HG02759 (cell line): ENCODE measurements around the gene HNRNPA1L2.
A peak's percentile ranks its signal among the peaks of the same experiment; 100 is the strongest.
"Not testable (repeated sequence)": the region's sequence is repeated elsewhere in the genome, so short reads cannot be mapped to it uniquely, and the experiment has no call there.

ENCODE experiments used
- ATAC-seq: cut with Tn5 transposase; IDR thresholded peaks from one replicate; pipeline ENCODE4 v1.9.1; 2021; ENCODE audit warnings: mild to moderate bottlenecking, moderate library complexity; ENCODE audit not compliant: unreplicated experiment

The HNRNPA1L2 gene

DNA sequence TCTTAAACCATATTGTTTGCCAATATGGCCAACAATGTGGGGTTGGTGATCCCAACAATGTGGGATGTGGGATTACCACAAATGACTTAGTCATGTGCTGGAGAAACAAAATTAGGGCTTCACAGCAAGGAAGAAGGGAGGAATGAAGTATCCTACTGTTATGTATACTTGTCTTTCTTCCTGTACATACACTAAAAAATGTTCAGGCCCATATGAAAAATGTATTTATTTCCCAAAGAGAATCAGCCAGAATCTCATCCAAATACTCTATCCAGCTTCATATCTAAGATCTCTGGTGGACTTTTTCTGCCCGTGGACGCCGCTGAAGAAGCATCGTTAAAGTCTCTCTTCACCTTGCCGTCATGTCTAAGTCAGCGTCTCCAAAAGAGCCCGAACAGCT, at the start of gene HNRNPA1L2:
Gene HNRNPA1L2 (plus strand): TSS at position 301 of the 400 bp plus-strand sequence. CDS start 62 bp downstream, at position 363.
- no peak for ATAC-seq

DNA sequence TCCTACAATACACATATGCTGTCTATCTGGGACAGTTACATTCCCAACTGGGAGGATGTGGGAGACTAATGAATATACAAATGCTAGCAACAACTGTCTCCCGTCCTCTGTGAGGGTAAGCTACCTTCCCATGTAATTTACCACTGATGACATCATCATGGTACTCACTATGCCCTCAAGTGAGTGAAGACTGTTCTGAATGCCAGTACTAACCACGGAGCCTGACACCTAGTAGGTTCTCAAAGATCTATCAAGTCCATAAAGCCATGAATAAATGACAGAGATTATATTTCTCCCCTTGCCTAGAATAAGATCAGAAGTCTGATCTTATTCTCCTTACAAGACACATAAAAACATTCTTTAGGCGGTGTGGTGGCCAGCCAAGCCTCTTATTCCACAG, 49.1 kb upstream of the HNRNPA1L2 start:
- ATAC-seq = not testable (repeated sequence)

DNA sequence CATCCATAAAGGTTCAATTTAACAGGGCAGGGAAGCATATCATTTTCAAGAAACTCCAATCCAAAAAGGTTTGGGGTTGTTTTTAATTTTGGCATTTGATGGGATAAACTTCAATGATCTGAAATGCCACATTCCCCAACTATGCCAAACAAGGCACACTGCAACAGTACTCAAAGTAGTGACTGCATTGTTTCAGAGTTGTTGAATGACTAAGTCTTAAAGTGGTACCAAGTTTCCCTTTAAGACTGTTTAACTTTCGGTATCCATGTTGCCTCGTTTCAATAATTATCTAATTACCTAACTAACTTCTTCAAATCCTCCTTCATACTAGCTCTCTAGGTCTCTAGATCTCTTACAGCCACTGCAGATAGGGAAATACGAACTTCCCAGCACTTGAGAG, 48.4 kb upstream of the HNRNPA1L2 start:
- not testable (repeated sequence) for ATAC-seq

DNA sequence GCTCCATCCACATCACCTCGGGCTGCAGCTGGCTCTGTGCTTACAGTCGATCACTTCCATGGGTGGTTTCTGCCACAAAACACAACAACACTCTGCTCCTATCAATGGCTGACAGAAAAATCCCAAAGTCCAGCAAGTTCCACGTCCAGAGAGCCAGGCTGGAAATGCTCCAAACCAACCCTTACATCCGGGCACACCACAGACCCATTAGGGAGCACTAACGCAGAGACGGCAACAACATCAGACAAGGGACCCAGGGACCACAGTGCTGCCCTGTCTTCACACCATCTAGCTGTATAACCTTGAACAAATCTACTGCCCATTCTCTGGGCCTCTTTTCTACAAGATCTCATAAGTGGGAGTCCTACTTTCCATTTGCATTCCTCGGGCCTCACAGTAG, 47.9 kb upstream of the HNRNPA1L2 start:
- ATAC-seq = not testable (repeated sequence)

DNA sequence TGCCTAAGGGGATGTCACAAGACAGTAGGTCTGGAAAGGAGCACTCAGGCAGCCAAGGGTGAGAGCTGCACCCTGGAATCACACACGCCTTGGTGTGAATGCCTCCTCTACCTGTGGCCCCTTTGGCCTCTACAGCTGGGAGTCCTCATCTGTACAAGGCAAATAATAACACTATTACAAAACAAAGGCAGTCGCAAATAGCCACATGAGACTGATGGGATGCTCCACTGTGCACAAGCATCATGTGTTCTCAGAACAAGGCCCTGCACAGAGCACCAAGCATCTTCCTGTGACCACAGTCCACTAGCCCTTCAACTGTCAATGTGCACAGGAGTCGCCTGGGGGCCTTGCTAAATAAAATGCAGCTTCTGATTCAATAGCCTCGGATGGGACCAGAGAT, 44.6 kb upstream of the HNRNPA1L2 start:
- no peak for ATAC-seq

DNA sequence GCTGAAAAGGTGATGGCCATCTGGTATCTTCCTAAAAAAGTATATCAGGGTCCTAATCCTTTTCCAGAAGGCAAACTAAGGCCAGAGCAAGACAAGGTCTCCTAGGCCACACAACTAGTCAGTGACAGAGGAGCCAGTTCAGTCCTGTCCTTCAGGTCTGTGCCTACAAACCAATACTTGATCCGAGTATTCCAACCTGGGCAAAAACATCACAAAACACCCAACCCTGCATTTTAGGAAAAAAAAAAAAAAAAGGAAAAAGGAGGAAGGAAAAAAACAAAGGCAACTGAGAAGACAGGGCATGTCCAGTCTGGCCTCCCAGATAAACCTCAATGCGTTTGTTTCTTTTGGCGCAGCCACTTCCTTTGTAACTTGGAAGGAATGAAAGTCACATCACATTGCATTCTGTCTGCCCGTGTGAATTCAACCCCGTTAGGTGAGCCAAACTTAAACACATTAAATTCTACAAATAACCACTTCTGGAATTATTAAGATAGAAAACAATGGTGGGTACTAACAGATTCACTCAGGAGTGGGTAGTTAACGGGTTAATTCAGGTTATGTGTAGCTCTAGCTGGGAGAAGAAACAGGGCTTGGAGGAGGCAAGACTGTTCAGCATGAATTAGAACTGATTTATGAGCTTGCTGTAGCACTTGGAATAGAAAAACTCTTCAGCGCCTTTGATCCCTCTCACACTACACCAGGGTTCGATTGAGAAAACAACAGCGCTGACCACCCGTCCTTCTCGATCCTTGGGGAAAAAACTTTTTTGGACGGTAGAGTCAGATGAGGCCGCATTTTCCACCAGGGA, 43.0 kb upstream of the HNRNPA1L2 start:
- peak; percentile 5 for ATAC-seq

DNA sequence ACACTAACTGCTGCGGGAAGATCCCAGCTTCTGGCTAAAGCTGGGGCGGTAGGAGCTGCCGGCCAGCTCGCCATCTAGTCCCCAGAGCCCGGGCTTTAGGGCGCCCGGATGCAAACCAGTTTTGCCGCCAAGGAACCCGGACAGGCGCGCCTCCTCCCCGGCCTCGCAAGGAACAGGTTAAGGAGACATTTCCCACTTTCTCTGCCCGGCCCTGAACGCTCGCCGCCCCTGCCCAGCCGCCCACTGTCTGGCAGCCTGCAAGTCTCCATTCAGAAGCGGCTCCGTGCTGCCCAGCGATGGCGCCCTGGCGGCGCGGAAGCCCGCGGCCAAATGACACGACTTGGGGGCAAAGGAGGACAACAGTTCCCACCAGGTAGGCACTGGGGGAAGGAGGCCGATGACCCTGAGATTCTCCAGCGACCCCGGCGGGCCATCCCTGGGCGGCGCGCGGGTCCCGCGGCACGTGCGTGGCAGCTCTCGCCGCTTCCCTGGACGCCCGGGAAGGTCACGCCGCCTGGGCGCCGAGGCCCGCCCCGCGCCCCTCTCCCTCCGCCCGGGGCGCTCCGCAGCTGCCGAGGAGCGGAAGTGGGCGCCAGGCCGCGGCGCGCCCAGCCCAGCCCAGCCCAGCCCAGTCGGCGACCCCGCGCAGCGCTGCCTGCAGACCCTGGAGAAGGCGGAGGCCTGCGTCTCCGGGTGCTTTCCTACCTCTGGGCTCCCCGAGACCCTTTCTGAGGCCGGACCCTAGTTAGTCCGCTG, 42.2 kb upstream of the HNRNPA1L2 start:
- peak; percentile 77 for ATAC-seq

DNA sequence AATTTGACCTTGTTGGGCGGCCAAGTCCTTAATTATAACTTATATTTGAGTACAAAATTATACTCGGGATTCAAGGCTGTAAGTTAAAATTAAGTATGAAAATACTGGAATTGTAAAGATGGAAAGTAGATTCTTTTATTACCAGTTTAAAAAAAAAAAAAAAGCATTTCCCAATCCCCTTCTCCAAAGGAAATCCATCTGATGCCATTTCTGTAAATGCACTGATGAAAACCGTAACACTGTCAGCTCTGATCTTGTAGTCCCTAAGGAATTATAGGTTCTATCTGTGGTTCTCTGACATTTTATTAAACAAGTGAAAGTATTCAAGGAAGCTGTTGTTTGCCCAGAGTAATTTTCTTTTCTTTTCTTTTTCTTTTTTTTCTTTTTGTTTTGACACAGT, 41.6 kb upstream of the HNRNPA1L2 start:
- no peak for ATAC-seq

DNA sequence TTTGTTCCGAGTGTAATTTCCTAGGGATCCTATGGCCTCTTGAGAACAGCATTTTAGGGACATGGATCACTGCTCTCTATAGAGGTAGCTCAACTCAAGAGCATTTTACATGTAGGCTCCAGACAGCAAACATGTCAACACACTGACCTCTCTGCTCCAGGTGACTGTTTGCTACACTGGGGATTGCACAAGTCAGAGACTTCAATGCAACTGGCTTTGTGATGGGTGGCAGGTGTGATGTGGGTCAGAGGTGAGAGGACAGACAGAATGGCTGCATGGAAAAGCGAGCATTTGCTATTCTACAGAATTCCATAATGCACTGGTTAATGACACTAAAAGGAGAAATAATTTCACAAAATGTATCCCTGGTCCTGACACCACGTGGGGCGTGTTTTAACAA, 38.9 kb upstream of the HNRNPA1L2 start:
- ATAC-seq = not testable (repeated sequence)

DNA sequence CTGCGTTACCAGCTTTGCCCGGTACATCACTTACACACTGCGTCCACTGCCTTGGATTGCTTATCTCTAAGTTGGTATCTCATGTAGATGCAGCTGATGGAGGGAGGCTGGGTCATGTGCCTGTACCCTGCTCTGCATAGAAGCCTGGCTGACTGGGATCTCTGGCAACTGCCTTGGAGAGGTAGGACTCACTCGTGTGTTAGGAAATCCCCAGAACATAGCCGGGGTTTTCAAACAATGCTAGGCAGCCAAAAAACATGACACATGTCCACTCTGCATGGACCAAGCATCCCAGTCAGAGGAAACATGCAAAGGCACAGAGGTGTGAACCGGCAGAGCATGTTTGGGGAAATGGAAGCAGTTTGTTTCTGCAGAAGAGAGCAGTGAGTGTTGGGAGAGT, 36.1 kb upstream of the HNRNPA1L2 start:
- not testable (repeated sequence) for ATAC-seq

DNA sequence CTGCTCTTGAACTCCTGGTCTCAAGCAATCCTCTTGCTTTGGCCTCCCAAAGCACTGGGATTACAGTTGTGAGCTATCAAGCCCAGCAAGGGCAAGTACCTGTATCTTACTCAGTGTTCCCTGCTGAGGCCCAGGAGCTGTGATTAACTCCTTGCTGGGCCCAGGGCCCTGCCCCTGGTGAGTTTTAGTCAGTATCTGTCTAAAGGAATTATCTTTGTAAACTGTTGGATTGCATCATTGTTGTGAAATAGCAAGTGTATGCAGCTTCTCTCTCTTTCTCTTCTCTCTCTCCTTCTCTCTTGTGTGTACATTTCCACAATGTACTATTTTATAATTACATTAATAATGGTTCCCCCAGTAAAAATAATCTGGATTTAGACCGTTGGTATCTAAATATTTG, 35.4 kb upstream of the HNRNPA1L2 start:
- ATAC-seq = not testable (repeated sequence)

DNA sequence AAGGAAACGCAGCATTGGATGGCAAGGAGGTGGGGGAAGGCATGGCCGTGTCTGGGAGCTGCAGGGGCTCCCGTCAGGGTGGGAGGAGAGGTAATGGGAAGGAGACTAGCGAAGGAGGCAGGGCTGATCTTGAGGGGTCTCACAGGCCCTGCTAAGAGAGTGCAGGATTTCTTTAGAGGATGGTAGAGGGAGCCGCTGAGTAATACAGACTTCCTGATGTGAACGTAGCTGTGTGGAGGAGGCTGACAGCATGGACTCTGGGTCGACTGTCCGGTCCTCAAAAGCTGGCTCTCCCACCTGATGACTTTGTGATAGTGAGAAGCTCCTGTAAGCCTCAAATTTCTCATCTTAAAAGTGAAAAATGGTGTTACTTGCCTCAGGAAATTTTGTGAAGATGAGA, 34.0 kb upstream of the HNRNPA1L2 start:
- not testable (repeated sequence) for ATAC-seq

DNA sequence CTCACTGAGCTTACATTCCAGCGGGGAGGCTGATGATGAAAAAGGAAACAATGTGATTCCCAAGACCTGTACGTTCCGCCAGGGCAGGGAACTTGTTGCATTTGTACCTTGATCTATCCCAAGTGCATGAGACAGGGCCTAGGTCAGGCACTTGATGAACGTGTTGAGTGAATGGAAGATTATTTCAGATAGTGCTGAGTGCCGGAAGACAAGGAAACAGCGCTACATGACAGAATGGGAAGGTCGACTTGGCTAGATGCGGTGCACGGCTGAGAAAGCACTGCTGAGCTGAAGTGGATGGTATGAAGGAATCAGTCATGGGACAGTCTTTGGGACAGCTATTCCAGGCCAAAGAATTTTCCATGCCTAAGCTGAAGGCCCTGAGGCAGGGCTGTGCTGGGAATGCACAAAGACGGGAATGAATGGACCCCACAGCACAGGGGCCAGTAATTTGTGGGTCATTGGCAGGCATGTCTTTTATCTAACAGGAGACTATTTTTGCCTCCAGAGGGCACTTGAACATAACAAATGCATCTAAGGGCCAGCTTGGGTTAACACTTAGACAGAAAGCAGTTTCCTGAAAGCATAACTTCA, 33.1 kb upstream of the HNRNPA1L2 start:
- peak; percentile 76 for ATAC-seq

DNA sequence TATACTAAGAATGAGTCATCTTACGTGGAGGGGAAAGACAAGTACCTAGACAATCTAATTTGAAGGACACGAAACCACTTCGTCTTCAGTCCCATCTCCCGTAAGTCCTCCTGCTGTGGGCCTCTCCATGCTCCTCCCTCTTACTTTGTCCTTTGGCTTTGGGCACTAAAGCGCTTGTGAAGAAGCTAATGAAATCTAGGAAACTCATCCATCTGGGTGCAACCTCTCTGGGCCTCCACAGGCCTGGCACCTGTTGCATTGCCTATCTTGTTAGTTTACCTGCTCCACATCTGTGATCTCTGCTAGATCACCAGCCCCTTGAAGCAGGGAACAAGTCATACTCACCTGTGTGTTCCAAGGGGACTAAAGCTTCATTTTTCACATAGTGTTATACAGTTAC, 32.1 kb upstream of the HNRNPA1L2 start:
- ATAC-seq = not testable (repeated sequence)

DNA sequence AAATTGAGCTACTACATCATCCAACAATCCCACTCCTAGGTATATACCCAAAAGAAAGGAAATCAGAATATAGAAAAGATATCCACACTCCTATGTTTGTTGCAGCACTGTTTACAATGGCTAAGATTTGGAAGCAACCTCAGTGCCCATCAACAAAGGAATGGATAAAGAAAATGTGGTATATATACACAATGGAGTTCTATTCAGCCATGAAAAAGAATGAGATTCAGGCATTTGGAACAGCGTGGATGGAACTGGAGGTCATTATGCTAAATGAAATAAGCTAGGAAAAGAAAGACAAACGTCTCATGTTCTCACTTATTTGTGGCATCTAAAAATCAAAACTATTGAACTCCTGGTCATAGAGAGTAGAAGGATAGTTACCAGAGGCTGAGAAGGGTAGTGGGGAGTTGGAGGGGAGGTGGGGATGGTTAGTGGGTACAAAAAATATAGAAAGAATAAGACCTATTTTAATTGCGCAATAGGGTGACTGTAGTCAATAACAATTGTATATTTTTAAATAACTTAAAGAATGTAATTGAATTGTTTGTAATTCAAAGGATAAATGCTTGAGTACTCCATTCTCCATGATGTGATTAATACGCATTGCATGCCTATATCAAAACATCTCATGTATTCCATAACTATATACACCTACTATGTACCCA, 27.0 kb upstream of the HNRNPA1L2 start:
- no peak for ATAC-seq

DNA sequence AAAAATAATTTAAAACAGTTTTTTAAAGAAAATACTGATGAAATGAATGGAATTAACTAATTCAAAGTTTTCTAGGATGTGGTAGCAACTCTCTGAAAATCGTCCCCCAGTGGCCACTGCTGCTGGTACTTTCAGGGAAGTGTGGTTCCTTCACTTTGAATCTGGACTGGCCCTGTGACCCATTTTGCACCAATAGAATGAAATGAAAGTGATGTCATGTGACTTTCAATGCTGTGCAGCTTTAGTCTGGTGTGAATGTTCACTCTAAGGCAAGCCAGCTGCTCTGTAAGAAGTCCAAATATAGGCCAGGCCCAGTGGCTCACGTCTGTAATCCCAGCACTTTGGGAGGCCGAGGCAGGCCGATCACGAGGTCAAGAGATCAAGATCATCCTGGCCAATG, 26.4 kb upstream of the HNRNPA1L2 start:
- ATAC-seq = no peak

DNA sequence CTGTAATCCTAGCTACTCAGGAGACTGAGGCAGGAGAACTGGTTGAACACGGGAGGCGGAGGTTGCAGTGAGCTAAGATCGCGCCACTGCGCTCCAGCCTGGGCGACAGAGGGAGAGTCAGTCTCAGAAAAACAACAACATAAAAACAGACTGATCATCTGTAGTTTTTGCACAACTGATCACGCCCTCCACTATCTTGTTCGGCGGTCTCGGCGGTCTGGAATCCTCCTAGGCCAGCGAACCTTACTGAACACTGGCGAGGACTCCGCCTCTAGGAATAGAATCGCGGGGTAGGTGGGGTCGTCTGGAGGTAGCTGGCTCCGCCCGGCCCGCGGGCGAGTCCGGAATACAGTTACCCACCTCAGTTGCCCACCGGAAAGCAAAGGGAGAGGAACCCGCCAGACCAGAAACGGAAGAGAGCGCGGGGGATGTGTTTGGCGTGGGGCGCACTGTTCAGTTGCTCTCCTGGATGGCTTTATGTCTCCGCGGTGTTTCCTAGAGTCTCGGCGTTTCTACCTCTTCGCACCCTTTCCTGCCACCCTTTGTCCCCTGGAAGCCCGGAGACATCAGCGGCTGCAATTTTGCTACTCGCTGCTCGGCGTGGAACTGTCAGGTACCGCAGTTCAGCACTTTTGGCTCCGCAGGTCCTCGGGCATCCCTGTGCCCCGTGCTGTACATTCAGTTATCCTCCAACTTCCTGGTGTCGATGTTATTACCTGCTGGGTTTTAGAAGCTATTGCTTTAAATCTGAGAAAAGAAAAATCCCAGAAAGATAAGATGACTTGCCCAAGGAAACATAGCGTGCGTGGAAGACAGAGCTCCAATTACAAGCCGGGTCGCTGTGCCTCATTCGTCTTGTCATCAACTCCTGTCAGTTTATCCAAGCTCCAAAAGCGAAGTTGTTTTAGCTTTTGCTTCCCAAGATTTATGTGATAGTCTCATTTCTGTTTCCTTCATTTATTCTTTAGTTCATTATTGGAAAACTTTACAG, 24.9 kb upstream of the HNRNPA1L2 start:
- ATAC-seq = peak; percentile 97

DNA sequence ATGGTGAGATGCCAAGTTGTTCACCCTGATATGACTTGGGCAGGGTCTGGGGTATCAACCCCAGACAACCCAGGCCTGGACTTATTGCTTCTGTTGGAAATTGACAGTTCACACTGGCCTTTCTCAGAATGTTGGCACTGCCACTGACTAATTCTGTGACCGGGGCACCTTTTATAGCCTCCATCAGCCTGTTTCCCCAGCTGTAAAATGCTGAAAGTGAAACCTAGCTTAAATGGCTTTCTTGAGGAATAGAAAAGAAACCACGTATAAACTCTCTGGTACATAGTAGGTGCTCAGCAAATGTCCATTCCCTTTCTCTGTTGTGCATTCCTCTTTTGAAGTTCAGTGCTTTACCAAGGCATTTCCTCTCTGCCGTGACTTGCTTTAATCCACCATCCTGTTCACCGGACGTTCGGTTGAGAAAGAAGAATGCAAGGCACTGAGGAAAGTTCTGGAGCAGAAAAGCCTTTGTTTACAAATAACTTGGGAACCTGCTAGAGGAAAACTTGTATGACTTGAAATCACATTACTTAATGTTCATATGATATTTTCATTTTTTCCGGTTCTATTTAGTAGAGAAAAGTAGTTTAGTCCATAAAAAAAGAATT, 11.0 kb upstream of the HNRNPA1L2 start:
- ATAC-seq = peak; percentile 84

DNA sequence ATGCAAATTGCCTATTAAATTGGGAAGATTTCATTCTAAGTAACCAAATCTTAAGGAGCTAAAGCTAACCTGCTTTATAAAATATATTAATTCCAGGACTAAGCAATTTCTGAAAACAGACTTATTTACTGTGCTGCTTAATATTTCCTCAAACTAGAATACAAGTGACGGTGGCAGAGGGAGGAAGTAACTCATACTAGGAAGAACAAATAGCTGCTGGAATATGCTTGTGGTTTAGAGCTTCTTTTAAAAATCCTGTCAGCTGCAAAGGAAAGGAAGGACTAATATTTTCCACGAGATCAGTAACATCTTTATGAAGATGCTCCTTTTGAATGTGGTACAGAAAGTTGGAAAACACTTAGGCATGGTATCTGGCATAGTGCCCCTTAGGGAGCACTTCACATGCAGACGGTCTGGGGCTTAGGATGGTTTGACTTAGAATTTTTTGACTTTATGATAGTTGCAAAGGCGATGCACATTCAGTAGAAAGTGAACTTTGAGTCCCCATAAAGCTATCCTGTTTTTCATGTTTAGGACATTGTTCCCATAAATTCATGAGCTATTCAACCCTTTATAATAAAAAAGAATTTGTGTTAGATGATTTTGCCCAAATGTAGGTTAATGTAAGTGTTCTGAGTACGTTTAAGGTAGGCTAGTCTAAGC, 3.4 kb upstream of the HNRNPA1L2 start:
- no peak for ATAC-seq
